A204.1 (cell line): ENCODE results near the gene ASIC1.
"Not testable (repeated sequence)": the region's sequence is repeated elsewhere in the genome, so short reads cannot be mapped to it uniquely, and the experiment has no call there.

Experiments
- FAIRE-seq: peaks from 2 replicates; lab custom pipeline; 2012; peaks lifted over from hg19 to GRCh38; lab: Jason Lieb, UNC

ASIC1 gene

GRCh38 chr12:50061946-50062686 is 4.7 kb downstream of the ASIC1 start:
- no peak for FAIRE-seq

- FAIRE-seq = no peak
Observed at GRCh38 chr12:50062728-50063460, 5.5 kb downstream of the ASIC1 start.

GRCh38 chr12:50065726-50066310 is 8.4 kb downstream of the ASIC1 start:
- no peak for FAIRE-seq

GRCh38 chr12:50066402-50066801 is 9.0 kb downstream of the ASIC1 start:
- no peak for FAIRE-seq

- no peak for FAIRE-seq
Observed at GRCh38 chr12:50069069-50069468, 11.7 kb downstream of the ASIC1 start.

- FAIRE-seq = no peak
Observed at GRCh38 chr12:50069539-50069938, 12.1 kb downstream of the ASIC1 start.

- FAIRE-seq = no peak
Observed at GRCh38 chr12:50070314-50071060, 13.1 kb downstream of the ASIC1 start.

GRCh38 chr12:50072198-50072907 is 15.0 kb downstream of the ASIC1 start:
- FAIRE-seq = no peak

GRCh38 chr12:50073206-50073605 is 15.8 kb downstream of the ASIC1 start:
- FAIRE-seq = no peak

- no peak for FAIRE-seq
Observed at GRCh38 chr12:50073712-50074111, 16.3 kb downstream of the ASIC1 start.

- no peak for FAIRE-seq
Observed at GRCh38 chr12:50074936-50075807, 17.8 kb downstream of the ASIC1 start.

GRCh38 chr12:50075808-50076170 is 18.4 kb downstream of the ASIC1 start:
- no peak for FAIRE-seq

GRCh38 chr12:50077099-50077498 is 19.7 kb downstream of the ASIC1 start:
- FAIRE-seq = no peak

GRCh38 chr12:50078281-50078680 is 20.9 kb downstream of the ASIC1 start:
- FAIRE-seq = no peak

GRCh38 chr12:50079771-50080170 is 22.4 kb downstream of the ASIC1 start:
- no peak for FAIRE-seq

- no peak for FAIRE-seq
Observed at GRCh38 chr12:50081096-50081808, 23.9 kb downstream of the ASIC1 start.

- no peak for FAIRE-seq
Observed at GRCh38 chr12:50082644-50083043, 25.2 kb downstream of the ASIC1 start.

GRCh38 chr12:50083301-50083700 is 25.9 kb downstream of the ASIC1 start:
- FAIRE-seq = no peak

- FAIRE-seq = not testable (repeated sequence)
Observed at GRCh38 chr12:50084409-50084774, 27.0 kb downstream of the ASIC1 start.
